ENCODE measurements around the gene KLHL7. TPM values are rescaled to one million over a fixed set of nuclear protein-coding genes. Genes with fewer than 3 reads are reported as not detected.
"Not testable (repeated sequence)": the region's sequence is repeated elsewhere in the genome, so short reads cannot be mapped to it uniquely, and the experiment has no call there.

Gene KLHL7
- total and polyA plus RNA-seq, 5 experiments from 2014 or later, result 19.7 to 32.3 (median 29.7) TPM

DNA sequence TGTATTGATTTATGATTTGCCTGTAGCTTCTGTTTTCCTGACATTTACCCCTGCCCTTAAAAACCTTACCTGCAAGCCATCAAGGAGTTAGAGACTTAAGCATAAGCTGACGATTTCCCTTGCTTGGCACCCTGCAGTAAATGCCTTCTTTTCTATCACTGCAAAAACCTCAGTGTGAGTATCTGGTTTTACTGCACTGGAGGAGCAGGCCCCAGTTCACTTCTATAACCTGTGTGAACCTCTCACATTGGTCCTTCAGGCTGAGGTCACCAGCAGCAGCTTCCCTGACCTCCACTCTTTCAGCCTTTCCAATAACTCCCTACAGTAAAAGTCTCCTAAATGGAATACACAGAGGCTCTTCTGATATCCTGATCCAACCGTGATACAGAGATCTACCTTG lies 106.8 kb downstream of the KLHL7 start:
- H3K4me3 Mint-ChIP-seq, result no peak overlapping the region
- H3K36me3 Mint-ChIP-seq, result no peaks in the 10 kb centered on the region
- DNase-seq, result no peak
- ATAC-seq, result no peak
- POLR2A ChIA-PET, result no interaction called here
- H3K27ac Mint-ChIP-seq, result no peak overlapping the region
- peaks cover 0 to 9% (median 0%) of the 10 kb centered on the region in 4 donors for H3K4me1 Mint-ChIP-seq
- H3K9me3 Mint-ChIP-seq, result no peaks in the 10 kb centered on the region
- H3K27me3 Mint-ChIP-seq, result peaks cover 9 to 24% (median 11%) of the 10 kb centered on the region in 5 donors

DNA sequence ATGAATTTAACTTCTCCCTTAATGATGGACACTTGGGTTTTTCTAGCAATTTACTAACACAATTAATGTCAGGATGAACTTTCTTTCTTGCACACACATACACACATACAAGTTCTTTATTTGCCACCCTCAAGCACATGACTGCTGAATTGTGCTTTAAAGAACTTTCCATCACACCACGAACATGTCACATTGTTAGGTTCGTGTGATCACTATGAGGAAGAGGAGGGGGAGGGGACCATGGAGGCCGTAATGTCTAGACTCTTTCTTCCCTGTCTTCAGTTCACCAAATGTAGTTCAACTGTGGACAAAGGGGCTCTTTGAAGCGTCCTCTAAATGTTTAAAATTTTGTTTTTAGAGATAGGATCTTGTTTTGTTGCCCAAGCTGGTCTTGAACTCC lies 107.3 kb downstream of the KLHL7 start:
- no peaks in the 10 kb centered on the region for H3K36me3 Mint-ChIP-seq
- no peaks in the 10 kb centered on the region for H3K9me3 Mint-ChIP-seq
- no peak overlapping the region for H3K27ac Mint-ChIP-seq
- H3K27me3 Mint-ChIP-seq, result peaks cover 9 to 20% (median 11%) of the 10 kb centered on the region in 5 donors
- POLR2A ChIA-PET, result no interaction called here
- peaks cover 0 to 6% (median 0%) of the 10 kb centered on the region in 4 donors for H3K4me1 Mint-ChIP-seq
- H3K4me3 Mint-ChIP-seq, result no peak overlapping the region
- no peak for ATAC-seq
- DNase-seq, result no peak

DNA sequence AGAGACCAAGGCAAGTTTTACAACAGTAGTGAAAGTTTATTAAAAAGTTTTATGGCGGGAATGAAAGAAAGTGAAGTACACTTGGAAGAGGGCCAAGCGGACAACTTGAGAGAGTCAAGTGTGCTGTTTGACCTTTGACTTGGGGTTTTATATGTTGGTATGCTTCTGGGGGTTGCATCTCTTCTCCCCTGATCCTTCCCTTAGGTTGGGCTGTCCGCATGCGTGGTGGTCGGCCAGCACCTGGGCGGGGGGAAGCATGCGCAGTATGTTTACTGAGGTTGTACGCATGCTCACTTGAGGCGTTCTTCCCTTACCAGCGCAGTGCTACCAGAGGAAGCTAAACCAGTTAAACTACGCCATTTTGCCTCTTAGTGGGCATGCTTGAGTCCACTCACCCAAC lies 108.2 kb downstream of the KLHL7 start:
- POLR2A ChIA-PET, result no interaction called here

DNA sequence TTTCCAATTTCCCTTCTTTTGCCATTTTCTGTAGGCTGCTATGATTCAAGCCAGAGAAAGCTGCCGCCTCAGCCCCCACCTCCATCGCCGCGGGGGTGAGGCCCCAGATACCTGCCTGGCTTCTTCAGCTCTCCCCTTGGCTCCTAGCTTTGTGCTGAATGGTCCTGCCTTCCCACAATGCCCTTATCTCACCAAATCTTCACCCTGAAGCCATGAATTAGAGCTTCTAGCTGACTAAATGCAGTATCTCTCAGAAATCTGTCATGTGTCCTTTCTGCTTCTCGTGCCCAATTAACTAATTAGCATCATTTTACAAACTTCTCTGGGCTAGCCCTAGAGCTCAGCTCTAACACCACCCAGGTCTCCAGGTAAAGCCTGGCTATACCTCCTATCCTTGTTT lies 108.8 kb downstream of the KLHL7 start:
- POLR2A ChIA-PET, result no interaction called here

More for the DNA sequence above, 108.2 kb downstream of the KLHL7 start:
- Mint-ChIP-seq H3K9me3 (no peaks in the 10 kb centered on the region), H3K27me3 (peaks cover 4 to 20% (median 11%) of the 10 kb centered on the region in 5 donors), H3K36me3 (no peaks in the 10 kb centered on the region), H3K27ac (no peak overlapping the region), H3K4me1 (no peaks in the 10 kb centered on the region), H3K4me3 (no peak overlapping the region)
- ATAC-seq (no peak), DNase-seq (no peak)

DNA sequence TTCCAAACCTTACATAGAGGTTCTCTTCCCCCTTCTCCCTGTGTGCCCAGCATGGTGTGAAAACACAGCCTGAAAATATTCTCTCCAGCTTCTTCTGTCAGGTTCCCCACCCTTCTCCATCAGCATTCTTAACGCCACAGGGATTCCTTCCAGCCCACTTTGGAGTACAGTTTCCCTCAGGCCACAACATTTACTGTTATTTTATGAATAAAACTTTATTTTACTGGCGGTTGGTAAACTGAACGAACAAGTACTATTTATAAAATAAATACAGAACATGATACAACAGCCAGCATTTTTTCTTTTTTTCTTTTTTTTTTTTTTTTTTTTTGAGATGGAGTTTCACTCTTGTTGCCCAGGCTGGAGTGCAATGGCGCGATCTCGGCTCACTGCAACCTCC lies 109.4 kb downstream of the KLHL7 start:
- POLR2A ChIA-PET, result no interaction called here
- no peak for DNase-seq
- Mint-ChIP-seq H3K4me3 (no peak overlapping the region), H3K27me3 (peaks cover 4 to 25% (median 14%) of the 10 kb centered on the region in 5 donors), H3K4me1 (no peaks in the 10 kb centered on the region), H3K27ac (no peak overlapping the region), H3K36me3 (no peaks in the 10 kb centered on the region), H3K9me3 (no peaks in the 10 kb centered on the region)
- ATAC-seq, result no peak

More for the DNA sequence above, 108.8 kb downstream of the KLHL7 start:
- no peaks in the 10 kb centered on the region for H3K36me3 Mint-ChIP-seq
- no peaks in the 10 kb centered on the region for H3K9me3 Mint-ChIP-seq
- no peak for DNase-seq
- no peaks in the 10 kb centered on the region for H3K4me1 Mint-ChIP-seq
- H3K27me3 Mint-ChIP-seq, result peaks cover 4 to 25% (median 14%) of the 10 kb centered on the region in 5 donors
- H3K4me3 Mint-ChIP-seq, result no peak overlapping the region
- no peak for ATAC-seq
- H3K27ac Mint-ChIP-seq, result peak overlapping the region in 1 of 10 donors; percentile 7

DNA sequence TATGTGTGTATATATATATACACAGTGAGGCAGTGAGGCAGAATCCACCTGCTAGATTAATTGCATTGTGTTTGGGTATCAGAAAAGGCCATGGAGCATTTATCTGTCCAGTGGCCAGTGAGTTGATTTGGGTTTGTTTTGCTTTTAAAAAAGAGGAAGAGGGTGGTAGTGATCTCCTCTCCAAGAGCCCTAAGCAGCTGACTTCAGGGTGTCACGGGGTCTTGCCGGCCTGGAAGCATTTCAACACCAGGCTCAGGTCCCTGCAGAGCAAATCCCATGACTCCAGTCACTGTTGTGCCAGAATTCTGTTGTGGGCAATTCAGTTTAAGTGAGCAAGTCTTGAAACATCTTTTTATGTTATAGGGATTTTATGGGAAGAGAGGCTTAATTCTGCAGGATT lies 110.4 kb downstream of the KLHL7 start:
- no peaks in the 10 kb centered on the region for H3K36me3 Mint-ChIP-seq
- peaks cover 4 to 25% (median 10%) of the 10 kb centered on the region in 5 donors for H3K27me3 Mint-ChIP-seq
- H3K9me3 Mint-ChIP-seq, result no peaks in the 10 kb centered on the region
- no peak for DNase-seq
- no peaks in the 10 kb centered on the region for H3K4me1 Mint-ChIP-seq
- ATAC-seq, result no peak
- H3K27ac Mint-ChIP-seq, result peak overlapping the region in 1 of 10 donors; percentile 56
- POLR2A ChIA-PET, result no interaction called here
- H3K4me3 Mint-ChIP-seq, result no peak overlapping the region

DNA sequence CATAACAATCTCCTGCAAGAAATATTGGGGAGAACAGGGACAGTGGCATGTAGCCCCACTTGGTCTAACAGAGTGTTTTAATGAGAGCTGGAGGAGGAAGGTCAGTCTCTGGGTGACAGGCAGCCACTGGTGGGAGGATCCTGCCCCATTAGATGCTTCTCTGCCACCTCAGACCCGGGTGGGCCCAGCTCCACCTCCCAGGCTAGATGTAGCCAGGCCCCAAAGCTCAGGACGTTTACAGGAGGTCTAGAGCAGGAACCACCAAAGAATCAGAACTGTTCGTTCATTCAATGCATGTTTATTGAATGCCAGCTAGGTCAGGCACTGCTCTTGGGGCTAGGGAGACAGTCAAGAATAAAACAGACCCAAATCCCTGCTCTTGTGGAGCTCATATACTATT lies 112.6 kb downstream of the KLHL7 start:
- peaks cover 3 to 28% (median 9%) of the 10 kb centered on the region in 5 donors for H3K27me3 Mint-ChIP-seq
- H3K9me3 Mint-ChIP-seq, result no peaks in the 10 kb centered on the region
- DNase-seq, result no peak
- POLR2A ChIA-PET, result no interaction called here
- H3K4me1 Mint-ChIP-seq, result no peaks in the 10 kb centered on the region
- H3K27ac Mint-ChIP-seq, result no peak overlapping the region
- no peak for ATAC-seq
- no peaks in the 10 kb centered on the region for H3K36me3 Mint-ChIP-seq
- no peak overlapping the region for H3K4me3 Mint-ChIP-seq

DNA sequence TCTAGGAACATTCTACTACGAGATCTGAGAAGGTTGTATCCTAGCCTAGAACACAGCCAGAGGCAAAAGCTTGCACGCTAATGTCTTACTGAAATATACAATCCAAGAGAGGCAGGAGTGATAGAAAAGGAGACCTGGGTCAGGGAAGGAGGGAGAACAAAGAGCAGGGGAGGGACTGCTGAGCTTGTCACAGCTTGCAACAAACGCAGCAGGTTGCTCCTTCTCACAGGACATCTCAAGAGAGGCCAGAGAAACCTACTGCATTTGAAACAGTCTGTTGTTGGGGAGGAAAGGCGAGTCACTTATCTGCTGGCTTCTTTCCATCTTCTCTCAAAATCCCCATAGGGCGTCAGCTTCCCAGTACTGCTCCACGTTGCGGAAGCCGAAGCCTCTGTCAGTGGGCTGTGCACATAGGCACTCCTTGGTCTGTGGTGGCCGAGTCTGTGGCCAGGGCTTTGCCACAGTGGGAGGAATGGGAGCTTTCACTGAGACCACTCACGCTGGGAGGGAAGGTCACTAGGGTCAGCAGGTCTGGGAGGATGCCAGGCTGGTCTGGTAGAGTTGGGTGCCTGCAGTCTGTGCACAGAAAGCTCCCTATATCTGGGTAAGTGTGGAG lies 115.2 kb downstream of the KLHL7 start:
- Mint-ChIP-seq H3K27me3 (peaks cover 7 to 29% (median 7%) of the 10 kb centered on the region in 5 donors), H3K36me3 (no peaks in the 10 kb centered on the region), H3K4me3 (no peak overlapping the region), H3K9me3 (no peaks in the 10 kb centered on the region), H3K4me1 (no peaks in the 10 kb centered on the region), H3K27ac (peak overlapping the region in 1 of 10 donors; percentile 61)
- ATAC-seq, result no peak
- POLR2A ChIA-PET, result no interaction called here
- DNase-seq, result no peak

DNA sequence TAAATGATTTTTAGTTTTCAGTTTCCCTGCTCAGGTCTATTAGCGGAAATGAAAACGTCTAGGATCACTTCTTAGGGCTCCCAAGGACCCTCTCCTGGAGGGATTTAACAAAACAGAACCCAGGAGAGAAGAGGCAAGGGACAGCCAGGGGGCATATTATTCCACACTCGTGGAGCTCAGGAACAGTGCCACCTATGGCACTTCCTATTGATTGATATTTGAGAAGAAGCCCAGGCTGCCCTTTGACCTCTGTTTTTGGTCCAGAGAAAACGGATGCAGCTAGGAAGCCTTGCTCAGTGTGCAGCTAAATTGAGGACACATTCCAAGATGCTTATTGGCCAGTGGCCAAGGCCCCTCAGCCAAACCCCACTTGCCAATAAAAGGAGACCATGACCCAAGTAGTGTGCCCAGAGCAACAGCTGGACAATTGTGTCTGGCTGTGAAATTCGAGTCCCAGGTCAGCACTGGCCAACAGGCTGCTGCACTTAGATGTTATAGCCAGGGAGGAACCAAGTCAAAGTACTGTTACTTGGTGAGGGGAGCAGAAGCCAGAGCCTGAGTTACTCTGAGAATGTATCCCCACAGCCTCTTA lies 117.0 kb downstream of the KLHL7 start:
- no peaks in the 10 kb centered on the region for H3K9me3 Mint-ChIP-seq
- H3K27ac Mint-ChIP-seq, result no peak overlapping the region
- DNase-seq (no peak), ATAC-seq (no peak)
- no peak overlapping the region for H3K4me3 Mint-ChIP-seq
- no peaks in the 10 kb centered on the region for H3K36me3 Mint-ChIP-seq
- H3K27me3 Mint-ChIP-seq, result peaks cover 4 to 29% (median 7%) of the 10 kb centered on the region in 5 donors
- POLR2A ChIA-PET, result no interaction called here
- no peaks in the 10 kb centered on the region for H3K4me1 Mint-ChIP-seq

DNA sequence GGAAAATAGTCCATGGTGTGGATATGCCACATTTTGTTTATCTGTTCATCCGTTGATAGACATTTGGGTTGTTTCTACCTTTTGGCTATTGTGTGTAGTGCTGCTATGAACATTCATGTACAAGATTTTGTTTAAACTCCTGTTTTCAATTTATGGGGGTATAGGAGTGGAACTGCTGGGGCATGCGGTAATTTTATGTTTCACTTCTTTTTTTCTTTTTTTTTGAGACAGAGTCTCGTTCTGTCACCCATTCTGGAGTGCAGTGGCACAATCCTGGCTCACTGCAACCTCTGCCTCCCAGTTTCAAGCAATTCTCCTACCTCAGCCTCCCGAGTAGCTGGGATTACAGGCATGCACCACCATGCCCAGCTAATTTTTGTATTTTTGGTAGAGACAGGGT lies 118.8 kb downstream of the KLHL7 start:
- H3K27me3 Mint-ChIP-seq, result peaks cover 0 to 17% (median 7%) of the 10 kb centered on the region in 5 donors
- H3K4me3 Mint-ChIP-seq, H3K9me3 Mint-ChIP-seq, H3K27ac Mint-ChIP-seq, POLR2A ChIA-PET, H3K36me3 Mint-ChIP-seq, ATAC-seq, H3K4me1 Mint-ChIP-seq, DNase-seq: not testable (repeated sequence)

DNA sequence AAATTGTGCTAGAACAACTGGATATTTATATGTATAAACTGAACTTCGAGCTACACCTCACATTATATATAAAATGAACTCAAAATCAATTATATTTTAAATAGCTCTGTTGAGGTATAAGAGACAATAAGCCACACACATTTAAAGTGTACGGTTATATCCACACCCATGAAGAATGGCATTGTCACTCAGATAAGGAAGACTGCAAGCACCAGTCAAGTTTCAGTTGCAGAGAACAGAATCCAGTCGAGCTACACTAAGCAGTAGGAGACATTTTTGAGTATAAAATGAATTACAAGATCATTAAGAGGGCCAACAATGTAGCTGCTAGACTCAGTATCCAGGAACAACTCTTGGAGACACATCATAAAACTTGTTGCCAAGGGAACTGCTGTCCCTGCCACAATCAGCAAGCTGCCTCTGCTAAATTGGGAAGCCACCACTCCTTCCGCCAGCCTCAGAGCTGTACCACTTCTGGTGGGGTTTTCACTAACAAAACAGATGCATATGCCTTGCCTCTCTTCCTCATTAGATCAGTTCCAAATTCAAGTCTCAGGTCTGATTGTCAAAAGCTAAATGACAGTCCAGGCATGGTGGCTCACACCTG lies 121.4 kb downstream of the KLHL7 start:
- DNase-seq, result no peak
- Mint-ChIP-seq H3K9me3 (peaks cover 0 to 6% (median 0%) of the 10 kb centered on the region in 9 donors), H3K4me3 (no peak overlapping the region), H3K27ac (peak overlapping the region in 1 of 10 donors; percentile 18), H3K4me1 (no peaks in the 10 kb centered on the region), H3K36me3 (peaks cover 0 to 3% (median 3%) of the 10 kb centered on the region in 3 donors), H3K27me3 (peaks cover 0 to 17% (median 7%) of the 10 kb centered on the region in 5 donors)
- no peak for ATAC-seq
- POLR2A ChIA-PET, result interaction anchor here (0.6 kb wide), 1 partner anchor 21 kb away, joined by 3 read pairs; no protein-coding TSS in a partner anchor
